Activated CD4-positive, alpha-beta memory T cell treated with anti-CD3 and anti-CD28 coated beads for 36 hours (primary cell): ENCODE data around the gene CD6. TPM values are rescaled to one million over a fixed set of nuclear protein-coding genes. Genes with fewer than 3 reads are reported as not detected.

Source experiments
- CTCF ChIA-PET: fragments of 350-600 bp; sonication (Branson Sonifier 250); formaldehyde crosslinking; loops from one replicate; lab custom pipeline; 2021; ENCODE audit warnings: antibody characterized with exemption, inconsistent platforms; lab: Charles Lee
- POLR2A ChIA-PET: fragments of 350-600 bp; sonication (Branson Sonifier 250); formaldehyde crosslinking; loops from one replicate; lab custom pipeline; 2021; ENCODE audit warnings: antibody characterized with exemption; lab: Charles Lee
- DNase-seq: peaks from one replicate; pipeline ENCODE4 v3.0.0-alpha.2; 2020
- H3K27ac Mint-ChIP-seq: one replicate; pipeline ENCODE4 v1.8.0; 2021; ENCODE audit warnings: mixed read lengths
- H3K27me3 Mint-ChIP-seq: one replicate; pipeline ENCODE4 v1.8.0; 2021; ENCODE audit warnings: mixed read lengths
- H3K36me3 Mint-ChIP-seq: one replicate; pipeline ENCODE4 v1.8.0; 2021; ENCODE audit warnings: mixed read lengths
- H3K4me1 Mint-ChIP-seq: one replicate; pipeline ENCODE4 v1.8.0; 2021; ENCODE audit warnings: low read depth, mixed read lengths
- H3K4me3 Mint-ChIP-seq: one replicate; pipeline ENCODE4 v1.8.0; 2021; ENCODE audit warnings: mild to moderate bottlenecking, mixed read lengths
- H3K9me3 Mint-ChIP-seq: one replicate; pipeline ENCODE4 v1.8.0; 2021; ENCODE audit warnings: mixed read lengths
- intact Hi-C: fragments of 100-400 bp; cut with micrococcal nuclease; formaldehyde crosslinking; loops from one replicate; pipeline ENCODE4 v1.15.1; 2023
- total RNA-seq, 2 experiments: library from RNA; stranded (reverse); gene quantifications; one replicate each; pipeline ENCODE4 v1.2.3, GENCODE V29; 2021

Gene CD6
- total RNA-seq, 2 experiments from 2014 or later = 271 to 279 TPM

- ChIA-PET POLR2A (interaction anchor here (0.7 to 5.4 kb wide), 18 partner anchors 7 to 124 kb away, joined by 3 to 54 read pairs (median 6); no protein-coding TSS in a partner anchor), CTCF (no interaction called here)
- Mint-ChIP-seq H3K9me3 (no peaks in the 10 kb centered on the region), H3K27ac (peak overlapping the region; percentile 99), H3K4me3 (peak overlapping the region; percentile 84), H3K27me3 (no peaks in the 10 kb centered on the region), H3K4me1 (peaks cover 85% of the 10 kb centered on the region), H3K36me3 (peaks cover 84% of the 10 kb centered on the region)
- peak; percentile 90 for DNase-seq
- intact Hi-C loops = loop anchor here (2.0 kb wide), 4 partner anchors 17 to 115 kb away; partner anchors contain the start of genes CD5 and TMEM109
Measured at GRCh38 chr11:60987577-60988277, 16.2 kb downstream of the CD6 start.

GRCh38 chr11:60988658-60989057, 17.2 kb downstream of the CD6 start:
- Mint-ChIP-seq H3K4me1 (peaks cover 85% of the 10 kb centered on the region), H3K9me3 (no peaks in the 10 kb centered on the region), H3K27ac (peak overlapping the region; percentile 99), H3K4me3 (peak overlapping the region; percentile 84), H3K36me3 (peaks cover 84% of the 10 kb centered on the region), H3K27me3 (no peaks in the 10 kb centered on the region)
- ChIA-PET POLR2A (interaction anchor here (0.7 to 5.4 kb wide), 14 partner anchors 8 to 123 kb away, joined by 3 to 54 read pairs (median 5); no protein-coding TSS in a partner anchor), CTCF (interaction anchor here (0.8 kb wide), 1 partner anchor 10 kb away, joined by 3 read pairs; no protein-coding TSS in a partner anchor)
- intact Hi-C loops = no loop called here
- peak; percentile 43 for DNase-seq

DNA sequence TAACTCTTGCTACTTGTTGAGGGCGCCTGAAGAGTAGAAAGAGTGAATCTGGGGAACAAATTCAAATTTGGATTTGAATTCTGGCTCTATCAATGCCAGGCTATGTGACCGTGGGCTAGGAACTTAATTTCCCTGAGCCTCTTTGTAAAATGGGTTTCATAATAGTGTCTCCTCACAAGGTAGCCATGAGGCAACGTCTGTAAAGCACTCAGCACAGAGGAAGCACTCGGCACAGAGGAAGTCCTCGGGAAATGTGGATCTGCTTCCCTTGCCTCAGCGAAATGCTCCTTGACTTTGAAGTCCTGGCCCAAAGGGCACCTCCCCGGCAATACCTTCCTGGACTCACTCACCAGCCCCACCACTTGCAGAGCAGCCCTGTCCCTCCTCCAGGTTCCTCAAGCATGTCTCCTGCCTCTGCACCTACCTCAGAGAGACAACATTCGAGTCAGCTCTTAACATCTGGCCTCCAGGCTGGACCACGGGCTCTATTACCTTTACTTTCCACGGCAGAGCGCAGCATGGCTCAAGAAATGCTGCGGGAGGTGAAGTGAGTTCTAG, 17.7 kb downstream of the CD6 start:
- intact Hi-C loops = no loop called here
- H3K27ac Mint-ChIP-seq = peak overlapping the region; percentile 99
- no peaks in the 10 kb centered on the region for H3K27me3 Mint-ChIP-seq
- H3K9me3 Mint-ChIP-seq = no peaks in the 10 kb centered on the region
- CTCF ChIA-PET = interaction anchor here (0.8 kb wide), 1 partner anchor 10 kb away, joined by 3 read pairs; no protein-coding TSS in a partner anchor
- peaks cover 82% of the 10 kb centered on the region for H3K36me3 Mint-ChIP-seq
- DNase-seq = peak; percentile 44
- peak overlapping the region; percentile 84 for H3K4me3 Mint-ChIP-seq
- POLR2A ChIA-PET = interaction anchor here (0.7 to 5.4 kb wide), 11 partner anchors 8 to 119 kb away, joined by 3 to 54 read pairs (median 4); no protein-coding TSS in a partner anchor
- H3K4me1 Mint-ChIP-seq = peaks cover 83% of the 10 kb centered on the region

DNA sequence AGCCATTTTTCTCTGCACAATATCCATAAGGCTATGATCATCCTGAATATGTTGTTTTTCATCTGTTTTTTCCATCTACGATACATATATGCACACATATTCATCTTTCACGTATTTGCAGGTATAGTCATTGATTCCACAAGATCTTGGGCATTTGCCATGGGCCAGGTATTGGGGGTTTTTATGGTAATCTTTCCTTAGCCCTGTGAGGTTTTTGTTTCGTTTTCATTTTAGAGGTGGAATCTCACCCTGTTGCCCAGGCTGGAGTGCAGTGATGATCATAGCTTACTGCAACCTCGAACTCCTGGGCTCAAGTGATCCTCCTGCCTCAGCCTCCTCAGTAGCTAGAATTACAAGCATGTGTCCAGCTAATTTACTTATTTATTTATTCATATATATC, 20.0 kb downstream of the CD6 start:
- peak overlapping the region; percentile 91 for H3K27ac Mint-ChIP-seq
- peaks cover 87% of the 10 kb centered on the region for H3K4me1 Mint-ChIP-seq
- no peaks in the 10 kb centered on the region for H3K9me3 Mint-ChIP-seq
- intact Hi-C loops = no loop called here
- H3K27me3 Mint-ChIP-seq = no peaks in the 10 kb centered on the region
- H3K36me3 Mint-ChIP-seq = peaks cover 87% of the 10 kb centered on the region
- CTCF ChIA-PET = interaction anchor here (0.6 to 2.3 kb wide), 5 partner anchors 13 to 138 kb away, joined by 3 to 6 read pairs (median 4); no protein-coding TSS in a partner anchor
- POLR2A ChIA-PET = interaction anchor here (0.7 to 4.4 kb wide), 6 partner anchors 9 to 120 kb away, joined by 3 to 44 read pairs (median 4); no protein-coding TSS in a partner anchor
- DNase-seq = peak; percentile 68
- peak overlapping the region; percentile 62 for H3K4me3 Mint-ChIP-seq

GRCh38 chr11:60992842-60993409, 21.4 kb downstream of the CD6 start:
- Mint-ChIP-seq H3K27ac (peak overlapping the region; percentile 97), H3K9me3 (no peaks in the 10 kb centered on the region), H3K36me3 (peaks cover 78% of the 10 kb centered on the region), H3K27me3 (no peaks in the 10 kb centered on the region), H3K4me1 (peaks cover 81% of the 10 kb centered on the region), H3K4me3 (peak overlapping the region; percentile 68)
- ChIA-PET CTCF (interaction anchor here (1.1 to 3.1 kb wide), 5 partner anchors 11 to 136 kb away, joined by 4 to 10 read pairs (median 7); partner anchors contain the start of gene CD6), POLR2A (interaction anchor here (1.1 to 4.4 kb wide), 13 partner anchors 7 to 120 kb away, joined by 3 to 46 read pairs (median 12); no protein-coding TSS in a partner anchor)
- intact Hi-C loops = loop anchor here (1.0 to 2.0 kb wide), 3 partner anchors 14 to 68 kb away; no protein-coding TSS in a partner anchor
- DNase-seq = peak; percentile 19

- peak; percentile 81 for DNase-seq
- Mint-ChIP-seq H3K4me1 (peaks cover 81% of the 10 kb centered on the region), H3K9me3 (no peaks in the 10 kb centered on the region), H3K36me3 (peaks cover 78% of the 10 kb centered on the region), H3K27me3 (no peaks in the 10 kb centered on the region), H3K27ac (peak overlapping the region; percentile 97), H3K4me3 (peak overlapping the region; percentile 68)
- CTCF ChIA-PET = interaction anchor here (1.1 to 3.1 kb wide), 9 partner anchors 10 to 135 kb away, joined by 3 to 10 read pairs (median 4); partner anchors contain the start of gene CD6
- POLR2A ChIA-PET = interaction anchor here (0.9 to 4.4 kb wide), 15 partner anchors 8 to 119 kb away, joined by 3 to 46 read pairs (median 12); no protein-coding TSS in a partner anchor
- intact Hi-C loops = loop anchor here (1.0 to 2.0 kb wide), 6 partner anchors 7 to 68 kb away; no protein-coding TSS in a partner anchor
Measured at GRCh38 chr11:60993615-60994014, 22.1 kb downstream of the CD6 start.

GRCh38 chr11:60994541-60995080, 23.1 kb downstream of the CD6 start:
- ChIA-PET POLR2A (interaction anchor here (0.8 to 4.4 kb wide), 15 partner anchors 9 to 139 kb away, joined by 3 to 46 read pairs (median 12); no protein-coding TSS in a partner anchor), CTCF (interaction anchor here (0.7 to 3.1 kb wide), 9 partner anchors 9 to 134 kb away, joined by 3 to 10 read pairs (median 3); partner anchors contain the start of gene CD6)
- peaks cover 73% of the 10 kb centered on the region for H3K36me3 Mint-ChIP-seq
- DNase-seq = peak; percentile 78
- peak overlapping the region; percentile 97 for H3K27ac Mint-ChIP-seq
- no peaks in the 10 kb centered on the region for H3K27me3 Mint-ChIP-seq
- intact Hi-C loops = loop anchor here (1.0 kb wide), 3 partner anchors 8 to 20 kb away; no protein-coding TSS in a partner anchor
- H3K4me3 Mint-ChIP-seq = peak overlapping the region; percentile 68
- peaks cover 79% of the 10 kb centered on the region for H3K4me1 Mint-ChIP-seq
- no peaks in the 10 kb centered on the region for H3K9me3 Mint-ChIP-seq

DNA sequence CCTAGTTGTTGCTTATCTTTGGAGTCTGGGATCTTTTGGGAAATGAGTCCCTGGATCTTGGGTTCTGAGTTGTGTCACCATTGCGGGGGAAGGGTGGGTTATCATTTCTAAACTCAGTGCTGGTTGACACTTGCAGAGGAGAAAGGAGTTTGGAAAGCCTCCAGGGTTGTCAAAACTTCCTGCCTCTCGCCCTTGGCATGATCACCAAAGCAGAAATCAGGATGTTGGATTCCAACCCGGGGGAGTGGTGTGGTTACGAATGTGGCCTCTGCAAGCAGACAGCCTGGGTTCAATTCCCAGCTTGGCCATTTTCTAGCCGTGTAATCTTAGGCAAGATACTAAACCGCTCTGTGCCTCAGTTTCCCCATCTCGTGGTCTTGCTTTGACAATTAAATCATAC, 24.3 kb downstream of the CD6 start:
- no peaks in the 10 kb centered on the region for H3K9me3 Mint-ChIP-seq
- peak overlapping the region; percentile 32 for H3K4me3 Mint-ChIP-seq
- POLR2A ChIA-PET = interaction anchor here (2.8 to 4.4 kb wide), 3 partner anchors 10 to 65 kb away, joined by 12 to 46 read pairs (median 20); no protein-coding TSS in a partner anchor
- H3K27me3 Mint-ChIP-seq = no peaks in the 10 kb centered on the region
- peak overlapping the region; percentile 97 for H3K27ac Mint-ChIP-seq
- peaks cover 77% of the 10 kb centered on the region for H3K4me1 Mint-ChIP-seq
- CTCF ChIA-PET = interaction anchor here (0.9 to 3.1 kb wide), 5 partner anchors 8 to 27 kb away, joined by 3 to 10 read pairs (median 6); partner anchors contain the start of gene CD6
- intact Hi-C loops = no loop called here
- DNase-seq = no peak
- H3K36me3 Mint-ChIP-seq = peaks cover 70% of the 10 kb centered on the region

- Mint-ChIP-seq H3K27me3 (no peaks in the 10 kb centered on the region), H3K36me3 (peaks cover 68% of the 10 kb centered on the region), H3K4me1 (peaks cover 74% of the 10 kb centered on the region), H3K27ac (peak overlapping the region; percentile 97), H3K9me3 (no peaks in the 10 kb centered on the region), H3K4me3 (no peak overlapping the region)
- ChIA-PET CTCF (interaction anchor here (0.6 to 2.1 kb wide), 5 partner anchors 14 to 27 kb away, joined by 3 to 6 read pairs (median 3); no protein-coding TSS in a partner anchor), POLR2A (interaction anchor here (0.9 to 4.4 kb wide), 2 partner anchors 8 to 11 kb away, joined by 3 to 46 read pairs; no protein-coding TSS in a partner anchor)
- intact Hi-C loops = no loop called here
- DNase-seq = no peak
Measured at GRCh38 chr11:60996381-60997138, 25.1 kb downstream of the CD6 start.

DNA sequence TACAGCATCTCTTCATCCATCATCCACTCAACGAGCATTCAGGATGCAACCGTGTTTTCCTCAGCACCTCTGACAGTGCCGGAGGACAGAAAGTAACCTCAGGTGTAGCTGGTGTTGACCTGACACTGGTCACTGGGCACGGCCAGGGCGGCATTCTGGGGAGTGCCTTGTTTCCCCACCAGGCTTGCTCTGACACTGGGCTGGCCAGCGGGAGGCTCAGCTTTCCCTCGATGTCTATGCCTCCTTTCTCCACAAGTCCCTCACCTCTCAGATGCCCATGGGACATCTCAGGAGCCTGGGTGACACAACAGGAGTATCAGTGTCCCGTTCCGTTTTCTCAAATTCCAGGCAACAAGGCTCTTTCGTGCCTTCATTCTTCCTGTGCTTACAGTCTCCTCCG, 28.9 kb downstream of the CD6 start:
- CTCF ChIA-PET = no interaction called here
- Mint-ChIP-seq H3K27ac (peak overlapping the region; percentile 64), H3K4me3 (no peak overlapping the region), H3K27me3 (no peaks in the 10 kb centered on the region), H3K4me1 (peaks cover 83% of the 10 kb centered on the region), H3K36me3 (peaks cover 77% of the 10 kb centered on the region), H3K9me3 (no peaks in the 10 kb centered on the region)
- intact Hi-C loops = no loop called here
- no peak for DNase-seq
- POLR2A ChIA-PET = interaction anchor here (0.8 kb wide), 1 partner anchor 9 kb away, joined by 3 read pairs; no protein-coding TSS in a partner anchor
